ENCODE data around the gene CCR7. TPM values are rescaled to one million over a fixed set of nuclear protein-coding genes. Genes with fewer than 3 reads are reported as not detected.

Gene CCR7
- total and polyA plus RNA-seq, 5 experiments from 2014 or later = 571 to 2,008 (median 897) TPM

DNA sequence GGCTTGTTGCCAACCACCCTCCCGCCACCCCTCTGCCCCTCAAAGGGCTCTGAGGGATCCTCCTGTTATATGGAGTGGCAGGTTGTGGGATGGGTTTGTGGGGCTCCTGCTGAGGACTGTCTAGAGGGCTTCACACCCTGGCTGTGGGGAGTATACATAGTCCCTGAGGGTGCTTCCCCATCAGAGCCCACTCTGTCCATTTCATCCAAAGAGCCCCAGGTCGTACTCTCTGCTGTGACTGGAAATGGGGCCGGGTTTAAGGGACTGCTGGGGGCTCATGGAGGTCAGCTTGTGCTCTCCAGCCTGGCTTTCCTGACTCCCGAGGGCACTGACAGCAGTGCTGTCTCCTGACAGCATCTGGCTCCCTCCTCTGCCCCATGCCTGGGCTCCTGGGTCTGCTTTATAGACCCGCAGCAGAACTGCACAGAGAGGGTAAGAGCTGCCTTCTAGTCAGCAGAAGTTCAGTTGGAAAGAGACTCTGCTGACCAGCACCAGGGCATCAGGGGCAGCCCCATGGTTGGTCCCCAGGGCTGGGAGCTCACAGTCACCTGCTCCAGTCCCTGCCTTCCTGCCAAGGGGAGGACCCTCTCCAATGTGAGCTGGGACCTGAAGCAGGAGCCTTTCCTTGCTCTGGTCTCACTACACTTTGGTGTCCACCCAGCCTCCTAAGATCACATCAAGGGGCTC, 46.0 kb downstream of the CCR7 start:
- ATAC-seq (no peak), DNase-seq (no peak)
- peaks cover 39 to 61% (median 60%) of the 10 kb centered on the region in 4 donors for H3K4me1 Mint-ChIP-seq
- H3K9me3 Mint-ChIP-seq = peaks cover 0 to 7% (median 3%) of the 10 kb centered on the region in 9 donors
- peaks cover 0 to 4% (median 0%) of the 10 kb centered on the region in 3 donors for H3K36me3 Mint-ChIP-seq
- POLR2A ChIA-PET = interaction anchor here (1.0 to 3.4 kb wide), 5 partner anchors 20 to 93 kb away, joined by 3 to 21 read pairs (median 5); partner anchors contain the start of gene CCR7
- H3K27me3 Mint-ChIP-seq = peaks cover 0 to 10% (median 5%) of the 10 kb centered on the region in 5 donors
- peak overlapping the region in 1 of 10 donors; percentile 16 for H3K4me3 Mint-ChIP-seq
- H3K27ac Mint-ChIP-seq = peak overlapping the region in 2 of 10 donors; percentile 24 to 37

DNA sequence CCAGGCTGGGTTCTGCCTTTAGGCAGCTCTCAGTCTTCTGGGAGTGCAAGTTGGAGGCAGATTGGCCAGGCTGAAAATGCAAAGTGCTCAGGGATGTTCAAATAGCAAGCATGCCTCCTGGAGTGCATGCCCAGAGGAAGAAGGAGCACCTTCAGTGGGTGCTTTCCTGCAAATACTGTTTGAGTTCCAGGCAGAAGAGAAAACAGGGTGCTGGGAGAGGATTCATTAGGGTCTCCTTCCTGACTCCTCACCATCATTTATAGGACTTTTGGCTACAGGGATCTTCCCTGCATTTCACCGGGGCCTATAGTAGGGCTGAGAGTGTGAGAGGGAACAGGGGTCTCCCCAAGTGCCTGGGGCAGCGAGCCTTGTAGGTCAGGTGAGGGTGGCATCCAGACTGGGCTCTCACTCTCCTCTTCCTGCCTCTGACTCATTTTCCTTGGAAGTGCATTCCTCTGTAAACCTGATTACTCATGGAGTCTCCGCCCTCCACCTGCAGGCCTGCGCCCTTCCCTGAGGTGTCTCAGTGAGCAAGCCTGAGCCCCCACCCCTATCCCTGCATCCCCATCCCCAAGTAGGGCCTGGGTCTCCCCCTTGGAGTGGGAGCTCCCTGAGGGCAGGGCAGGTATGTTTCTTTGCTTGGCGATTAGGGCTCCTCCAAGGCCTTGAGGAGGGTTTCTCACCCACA, 46.7 kb downstream of the CCR7 start:
- Mint-ChIP-seq H3K27ac (peak overlapping the region in 4 of 10 donors; percentile 31 to 44 (median 39)), H3K36me3 (no peaks in the 10 kb centered on the region)
- POLR2A ChIA-PET = interaction anchor here (0.6 to 3.4 kb wide), 9 partner anchors 10 to 1103 kb away, joined by 3 to 21 read pairs (median 6); no protein-coding TSS in a partner anchor

DNA sequence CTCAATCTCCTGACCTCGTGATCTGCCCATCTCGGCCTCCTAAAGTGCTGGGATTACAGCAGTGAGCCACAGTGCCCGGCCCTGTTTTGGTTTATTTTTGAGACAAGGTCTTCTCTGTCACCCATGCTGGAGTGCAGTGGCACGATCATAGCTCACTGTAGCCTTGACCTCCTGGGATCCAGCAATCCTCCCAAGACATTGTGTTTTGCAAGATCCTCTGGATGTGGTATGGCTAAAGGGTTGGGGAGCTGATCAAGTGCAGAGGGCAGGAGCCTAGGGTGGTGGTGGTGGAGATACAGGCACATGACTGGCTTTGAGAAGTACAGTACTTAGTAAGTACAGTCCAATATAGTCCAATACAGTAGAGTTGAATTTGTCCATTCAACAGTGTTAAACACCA, 47.3 kb downstream of the CCR7 start:
- ATAC-seq (no peak), DNase-seq (no peak)
- Mint-ChIP-seq H3K4me1 (peaks cover 43 to 68% (median 66%) of the 10 kb centered on the region in 4 donors), H3K27ac (peak overlapping the region in 6 of 10 donors; percentile 5 to 44 (median 39)), H3K4me3 (peak overlapping the region in 7 of 10 donors; percentile 4 to 62 (median 26)), H3K36me3 (no peaks in the 10 kb centered on the region), H3K27me3 (peaks cover 0 to 15% (median 8%) of the 10 kb centered on the region in 5 donors), H3K9me3 (no peaks in the 10 kb centered on the region)
- POLR2A ChIA-PET = interaction anchor here (0.6 to 3.4 kb wide), 9 partner anchors 10 to 1102 kb away, joined by 3 to 21 read pairs (median 6); no protein-coding TSS in a partner anchor

More for the DNA sequence above, 46.7 kb downstream of the CCR7 start:
- Mint-ChIP-seq H3K27me3 (peaks cover 0 to 15% (median 8%) of the 10 kb centered on the region in 5 donors), H3K9me3 (peaks cover 0 to 4% (median 0%) of the 10 kb centered on the region in 9 donors), H3K4me3 (peak overlapping the region in 6 of 10 donors; percentile 4 to 62 (median 38)), H3K4me1 (peaks cover 43 to 68% (median 66%) of the 10 kb centered on the region in 4 donors)
- ATAC-seq = no peak
- no peak for DNase-seq

DNA sequence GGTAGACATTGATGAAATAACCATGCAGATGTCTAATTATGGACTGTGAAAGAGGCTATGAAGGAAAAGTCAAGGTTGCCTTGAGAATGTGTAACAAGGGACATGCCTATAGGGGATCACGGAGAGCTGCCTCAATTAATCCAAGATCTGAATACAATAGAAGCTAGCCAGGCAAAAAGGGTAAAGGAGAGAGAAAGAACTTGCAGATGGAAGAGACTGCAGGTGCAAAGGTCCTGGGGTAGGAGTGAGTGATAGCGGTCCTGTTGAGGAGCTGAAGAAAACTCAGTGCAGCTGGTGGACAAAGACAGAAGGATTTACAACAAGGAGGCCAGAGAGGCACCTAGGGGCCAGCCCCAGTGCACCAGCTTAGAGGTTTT, 48.0 kb downstream of the CCR7 start:
- Mint-ChIP-seq H3K4me3 (peak overlapping the region; percentile 58 to 85 (median 76)), H3K27me3 (peaks cover 0 to 15% (median 8%) of the 10 kb centered on the region in 5 donors), H3K36me3 (no peaks in the 10 kb centered on the region), H3K4me1 (peaks cover 43 to 67% (median 61%) of the 10 kb centered on the region in 4 donors), H3K27ac (peak overlapping the region; percentile 32 to 95 (median 90)), H3K9me3 (no peaks in the 10 kb centered on the region)
- POLR2A ChIA-PET = interaction anchor here (0.5 to 3.4 kb wide), 13 partner anchors 11 to 893 kb away, joined by 3 to 21 read pairs (median 5); partner anchors contain the start of gene TOP2A
- DNase-seq (no peak), ATAC-seq (no peak)

DNA sequence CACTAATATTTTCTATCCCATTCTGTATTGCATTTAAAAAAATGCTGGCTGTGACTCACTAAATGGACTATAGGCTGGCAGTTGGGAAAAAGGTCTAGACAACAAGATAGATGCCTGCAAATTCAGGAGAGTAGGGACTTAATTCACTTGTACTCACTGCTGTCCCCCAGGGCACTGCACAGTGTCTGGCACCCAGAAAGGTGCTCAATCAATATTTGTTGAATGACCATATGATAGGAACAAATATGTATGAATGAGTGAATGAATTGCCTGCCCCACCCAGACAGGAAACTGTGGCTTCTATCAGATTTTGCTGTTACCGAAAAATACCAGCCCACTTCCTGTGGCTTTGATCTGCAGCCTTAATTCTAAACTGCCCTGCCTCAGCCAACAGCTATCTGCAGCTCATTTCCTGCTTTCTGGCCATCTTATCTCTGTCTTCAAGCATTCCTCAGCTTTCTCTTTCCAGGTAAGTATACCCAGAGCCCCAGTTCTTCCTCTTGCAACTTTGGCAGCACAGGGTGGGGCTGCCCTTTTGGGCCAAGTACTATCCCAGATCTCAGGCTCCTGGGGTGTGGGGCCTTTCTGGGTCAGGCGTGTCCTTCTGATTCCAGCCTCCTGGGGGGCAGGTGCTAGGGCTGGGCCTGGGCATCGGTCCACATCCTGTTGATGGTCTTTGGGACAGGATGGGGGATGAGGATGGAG, 48.5 kb downstream of the CCR7 start:
- H3K4me1 Mint-ChIP-seq = peaks cover 43 to 65% (median 58%) of the 10 kb centered on the region in 4 donors
- H3K9me3 Mint-ChIP-seq = no peaks in the 10 kb centered on the region
- ATAC-seq = peak; percentile 85 to 87
- H3K36me3 Mint-ChIP-seq = no peaks in the 10 kb centered on the region
- H3K27ac Mint-ChIP-seq = peak overlapping the region; percentile 32 to 95 (median 90)
- DNase-seq = peak in 9 of 10 donors; percentile 47 to 89 (median 78)
- POLR2A ChIA-PET = interaction anchor here (0.6 to 3.4 kb wide), 10 partner anchors 11 to 99 kb away, joined by 3 to 21 read pairs (median 6); partner anchors contain the start of gene TOP2A
- H3K4me3 Mint-ChIP-seq = peak overlapping the region; percentile 58 to 85 (median 76)
- peaks cover 0 to 15% (median 8%) of the 10 kb centered on the region in 5 donors for H3K27me3 Mint-ChIP-seq

DNA sequence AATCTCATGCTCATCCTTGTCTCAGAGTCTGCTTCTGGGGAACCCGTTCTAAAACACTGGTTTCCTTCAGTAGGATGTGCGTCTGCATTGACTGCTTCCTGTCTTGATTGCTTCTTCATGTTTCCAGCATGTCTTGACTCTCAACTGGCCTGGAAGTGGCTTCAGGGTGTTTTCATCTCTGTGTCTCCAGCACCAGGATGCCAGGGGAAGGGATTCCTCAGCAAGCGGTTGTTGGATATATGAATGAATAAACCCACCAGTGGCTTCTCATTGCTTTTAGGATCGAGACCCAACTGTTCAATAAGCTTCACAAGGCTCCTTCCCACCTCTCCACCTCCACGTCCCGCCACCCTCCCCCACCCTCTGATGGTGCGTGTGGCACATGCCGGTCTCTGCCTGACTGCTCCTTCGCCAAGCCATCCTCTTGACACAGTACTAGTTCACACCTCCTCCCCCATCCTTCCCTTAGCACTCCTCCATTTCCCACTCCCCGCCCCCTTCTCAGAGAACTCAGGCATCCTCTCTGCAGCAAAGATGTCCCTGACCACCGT, 49.7 kb downstream of the CCR7 start:
- Mint-ChIP-seq H3K4me1 (peaks cover 43 to 60% (median 53%) of the 10 kb centered on the region in 4 donors), H3K4me3 (peak overlapping the region; percentile 58 to 84 (median 73)), H3K36me3 (no peaks in the 10 kb centered on the region), H3K27me3 (peaks cover 0 to 15% (median 8%) of the 10 kb centered on the region in 5 donors), H3K9me3 (no peaks in the 10 kb centered on the region), H3K27ac (peak overlapping the region in 7 of 10 donors; percentile 32 to 95 (median 93))
- POLR2A ChIA-PET = interaction anchor here (1.0 to 2.8 kb wide), 3 partner anchors 17 to 46 kb away, joined by 3 to 20 read pairs (median 4); no protein-coding TSS in a partner anchor
- ATAC-seq = peak; percentile 37 to 74
- DNase-seq = peak in 5 of 10 donors; percentile 32 to 64 (median 53)

DNA sequence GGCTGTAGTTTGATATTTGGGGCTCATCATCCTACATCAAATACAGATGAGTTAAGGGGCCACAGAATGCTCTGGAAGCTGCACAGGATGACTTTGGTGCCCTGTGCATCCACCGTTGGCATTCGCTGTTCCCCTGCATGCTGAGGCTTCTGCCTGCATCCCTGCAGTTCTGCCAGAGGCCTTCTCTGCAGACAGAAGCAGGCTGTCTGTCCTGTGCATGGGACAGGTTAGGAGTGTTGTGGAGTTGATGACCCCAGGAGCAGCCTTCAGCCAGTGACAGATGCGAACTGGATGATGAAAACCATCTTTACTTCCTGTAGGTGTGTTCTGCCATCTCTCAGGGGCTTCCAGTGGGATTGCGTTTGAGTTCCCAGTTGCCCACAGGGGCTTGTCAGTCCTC, 50.3 kb downstream of the CCR7 start:
- H3K36me3 Mint-ChIP-seq = no peaks in the 10 kb centered on the region
- peaks cover 0 to 15% (median 8%) of the 10 kb centered on the region in 5 donors for H3K27me3 Mint-ChIP-seq
- ATAC-seq (peak in 1 of 2 donors; percentile 21), DNase-seq (no peak)
- H3K27ac Mint-ChIP-seq = peak overlapping the region in 6 of 10 donors; percentile 32 to 95 (median 93)
- peaks cover 43 to 60% (median 53%) of the 10 kb centered on the region in 4 donors for H3K4me1 Mint-ChIP-seq
- H3K4me3 Mint-ChIP-seq = peak overlapping the region; percentile 58 to 84 (median 73)
- no peaks in the 10 kb centered on the region for H3K9me3 Mint-ChIP-seq
- POLR2A ChIA-PET = interaction anchor here (1.0 to 1.9 kb wide), 4 partner anchors 13 to 47 kb away, joined by 3 to 4 read pairs (median 3); no protein-coding TSS in a partner anchor

DNA sequence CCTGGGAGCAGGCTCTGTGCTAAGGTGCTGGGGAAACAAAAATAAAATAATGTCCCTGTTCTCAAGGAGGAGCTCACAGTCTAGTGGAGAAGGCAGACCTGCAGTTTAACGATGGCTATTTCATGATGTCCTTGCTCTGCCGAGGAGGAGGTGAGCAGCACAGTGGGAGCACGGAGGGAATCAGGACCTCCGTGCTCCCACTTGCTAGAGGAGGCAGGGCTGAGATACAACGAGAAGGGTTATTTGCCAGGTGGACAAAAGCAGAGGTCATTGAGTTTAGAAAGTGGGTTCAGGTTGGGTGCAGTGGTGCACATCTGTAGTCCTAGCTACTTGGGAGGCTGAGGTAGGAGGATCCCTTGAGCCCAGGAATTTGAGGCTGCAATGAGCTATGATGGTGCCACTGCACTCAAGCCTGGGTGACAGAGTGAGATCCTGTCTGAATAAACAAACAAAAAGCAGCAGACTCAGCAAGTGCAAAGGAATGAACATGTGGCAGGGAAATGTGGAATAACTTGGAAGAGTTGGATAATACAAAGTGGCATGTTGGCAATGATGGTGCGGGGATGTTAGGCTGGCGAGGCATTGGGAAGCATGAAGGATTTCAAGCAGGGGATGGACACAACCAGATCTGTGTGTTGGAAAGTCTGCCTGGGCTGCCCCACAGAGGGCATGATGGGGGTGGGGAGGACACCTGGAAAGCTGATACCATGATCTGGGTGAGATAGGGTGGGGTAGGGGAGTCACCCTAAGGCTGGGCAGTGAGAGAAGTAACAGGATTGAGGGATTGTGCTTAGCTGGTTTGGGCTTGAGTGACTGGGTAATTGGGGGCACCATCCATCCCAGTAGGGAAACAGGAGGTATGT, 51.0 kb downstream of the CCR7 start:
- peak overlapping the region in 9 of 10 donors; percentile 3 to 73 (median 42) for H3K4me3 Mint-ChIP-seq
- peaks cover 0 to 15% (median 8%) of the 10 kb centered on the region in 5 donors for H3K27me3 Mint-ChIP-seq

DNA sequence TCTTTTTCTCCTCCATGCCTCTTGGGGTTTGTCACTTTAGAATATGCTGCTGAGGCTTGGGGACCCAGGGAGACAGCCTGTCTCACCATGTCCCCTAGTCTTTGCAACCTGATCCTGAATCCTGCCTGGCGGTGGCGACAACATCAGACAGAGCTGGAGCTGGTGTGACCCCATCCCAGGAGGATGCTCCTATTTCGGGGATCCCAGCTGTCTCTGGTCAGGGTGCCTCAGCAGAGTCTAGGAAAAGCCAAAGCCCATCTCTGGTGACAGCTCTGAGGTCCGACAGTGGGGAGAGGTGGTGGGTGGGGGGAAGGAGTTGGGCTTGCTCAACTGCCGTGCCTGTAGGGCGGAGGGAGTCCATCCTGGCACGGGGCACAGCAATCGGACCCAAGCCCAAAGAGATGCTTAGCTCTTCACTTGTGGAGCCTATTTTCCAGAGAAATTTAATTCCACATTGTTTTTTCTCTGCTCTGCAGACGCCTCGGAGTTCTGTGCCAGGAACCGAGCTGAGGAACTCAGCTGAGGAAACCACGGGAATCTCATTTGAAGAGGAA, 53.5 kb downstream of the CCR7 start:
- no peaks in the 10 kb centered on the region for H3K9me3 Mint-ChIP-seq
- DNase-seq (no peak), ATAC-seq (no peak)
- H3K4me3 Mint-ChIP-seq = no peak overlapping the region
- no peaks in the 10 kb centered on the region for H3K36me3 Mint-ChIP-seq
- peaks cover 0 to 13% (median 7%) of the 10 kb centered on the region in 5 donors for H3K27me3 Mint-ChIP-seq
- H3K27ac Mint-ChIP-seq = no peak overlapping the region
- POLR2A ChIA-PET = interaction anchor here (0.9 to 1.6 kb wide), 3 partner anchors 10 to 37 kb away, joined by 3 to 6 read pairs (median 3); partner anchors contain the start of gene TNS4
- peaks cover 26 to 32% (median 32%) of the 10 kb centered on the region in 4 donors for H3K4me1 Mint-ChIP-seq

More for the DNA sequence above, 51.0 kb downstream of the CCR7 start:
- Mint-ChIP-seq H3K36me3 (no peaks in the 10 kb centered on the region), H3K27ac (peak overlapping the region in 8 of 10 donors; percentile 5 to 95 (median 79)), H3K9me3 (no peaks in the 10 kb centered on the region), H3K4me1 (peaks cover 42 to 55% (median 52%) of the 10 kb centered on the region in 4 donors)
- POLR2A ChIA-PET = interaction anchor here (0.5 to 1.9 kb wide), 7 partner anchors 12 to 23 kb away, joined by 3 to 6 read pairs (median 4); no protein-coding TSS in a partner anchor
- no peak for DNase-seq
- no peak for ATAC-seq

DNA sequence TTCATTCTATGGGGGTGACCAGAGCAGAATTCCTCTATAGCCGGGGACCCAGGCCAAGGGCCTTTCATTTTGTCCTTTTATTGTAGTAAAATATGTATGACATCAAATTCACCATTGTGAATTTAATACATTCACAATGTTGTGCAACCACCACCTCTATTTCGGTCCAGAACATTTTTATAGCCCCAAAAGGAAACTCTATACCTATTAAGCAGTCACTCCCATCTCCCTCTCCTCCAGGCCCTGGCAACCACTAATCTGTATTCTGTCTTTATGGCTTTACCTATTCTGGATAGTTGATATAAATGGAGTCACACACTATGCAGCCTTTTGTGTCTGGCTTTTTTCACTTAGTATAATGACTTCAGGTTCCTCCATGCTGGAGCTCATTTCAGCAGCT, 54.1 kb downstream of the CCR7 start:
- no peak overlapping the region for H3K27ac Mint-ChIP-seq
- peaks cover 0 to 13% (median 7%) of the 10 kb centered on the region in 5 donors for H3K27me3 Mint-ChIP-seq
- POLR2A ChIA-PET = interaction anchor here (0.6 to 1.6 kb wide), 2 partner anchors 9 to 21 kb away, joined by 3 to 6 read pairs; partner anchors contain the start of gene TNS4
- peaks cover 21 to 29% (median 26%) of the 10 kb centered on the region in 4 donors for H3K4me1 Mint-ChIP-seq
- H3K9me3 Mint-ChIP-seq = no peaks in the 10 kb centered on the region
- no peak for ATAC-seq
- H3K36me3 Mint-ChIP-seq = no peaks in the 10 kb centered on the region
- H3K4me3 Mint-ChIP-seq = no peak overlapping the region
- no peak for DNase-seq

Measured in naive thymus-derived CD8-positive, alpha-beta T cell (primary cell).